ENCODE data around the gene C5orf47. TPM values are rescaled to one million over a fixed set of nuclear protein-coding genes. Genes with fewer than 3 reads are reported as not detected.

The C5orf47 gene
- total RNA-seq, 1 experiment from 2014 or later: 0.18 TPM

DNA sequence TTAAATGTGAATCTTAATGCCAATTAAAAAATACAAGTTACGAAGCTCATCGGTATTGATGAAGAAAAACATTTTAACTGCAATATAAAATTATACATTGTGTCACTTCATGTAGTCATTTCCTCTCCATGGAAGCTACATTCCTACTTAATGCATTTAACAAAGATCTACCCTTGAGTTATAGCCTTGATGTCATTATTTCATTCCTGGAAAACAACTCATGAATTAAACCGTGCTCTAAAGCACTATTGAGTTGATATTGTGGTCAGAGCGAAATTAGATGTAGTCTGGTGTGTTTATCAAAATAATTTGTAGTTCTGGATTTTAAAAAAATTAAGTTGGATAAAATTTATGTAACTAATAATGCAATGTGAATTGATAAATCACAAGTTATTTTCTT, 11.1 kb downstream of the C5orf47 start:
- no peaks in the 10 kb centered on the region for H3K36me3 Mint-ChIP-seq (ENCODE audit: insufficient read depth, unreplicated experiment)
- no TSS peak for BruUV-seq (replicated peaks)
- no peak for TF ChIP-seq CTCF (IDR thresholded peaks at IDR 0.05; ENCODE audit: insufficient read depth in 1 of 2, low read depth in 1 of 2, low read length in 1 of 2, severe bottlenecking in 1 of 2, unreplicated experiment in 1 of 2)
- Histone ChIP-seq H3K4me1 (no peaks in the 10 kb centered on the region), H3K9me3 (no peaks in the 10 kb centered on the region; the same call in 1 of the 2 replicates), H3K36me3 (ENCODE audit: control insufficient read depth, insufficient read depth, low read length) (no peaks in the 10 kb centered on the region), H3K4me3 (ENCODE audit: low read depth, low read length) (no peak overlapping the region), H3K27me3 (replicated peaks; ENCODE audit: control insufficient read depth, insufficient read depth, low read length) (no peaks in the 10 kb centered on the region)
- H3K4me1 Mint-ChIP-seq (ENCODE audit: low read depth, unreplicated experiment): no peaks in the 10 kb centered on the region
- no peaks in the 10 kb centered on the region for H3K9me3 Mint-ChIP-seq (ENCODE audit: unreplicated experiment)
- no peak overlapping the region for H3K4me3 Mint-ChIP-seq (ENCODE audit: unreplicated experiment)
- H3K27me3 Mint-ChIP-seq (ENCODE audit: insufficient read depth, unreplicated experiment): peaks cover 26% of the 10 kb centered on the region
- intact Hi-C loops (cut with micrococcal nuclease; ENCODE audit: unreplicated experiment): no loop called here
- CTCF ChIA-PET: no interaction called here
- POLR2A ChIA-PET: no interaction called here
- H3K27ac Mint-ChIP-seq (ENCODE audit: unreplicated experiment): no peak overlapping the region
- DNase-seq: no peak

DNA sequence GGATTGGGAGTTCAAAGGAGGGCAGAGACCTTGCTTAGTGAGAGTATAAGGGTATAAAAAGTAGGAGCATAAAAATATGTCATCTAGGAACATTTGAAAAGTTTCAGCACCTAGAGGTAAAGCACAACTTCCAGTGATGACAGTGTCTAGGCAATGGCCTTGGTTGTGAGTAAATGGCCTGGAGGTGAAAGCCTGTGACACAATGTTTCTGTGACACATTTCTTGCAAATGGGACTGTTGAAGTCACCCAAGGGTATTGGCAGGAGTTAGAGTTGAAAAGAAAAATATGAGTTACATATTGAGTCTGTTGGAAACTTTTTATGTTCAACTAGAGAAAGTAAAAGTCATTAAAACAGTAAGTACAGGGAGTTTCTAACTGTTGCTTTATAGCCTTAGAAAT, 14.8 kb downstream of the C5orf47 start:
- Histone ChIP-seq H3K4me3 (ENCODE audit: low read depth, low read length) (no peak overlapping the region), H3K27me3 (replicated peaks; ENCODE audit: control insufficient read depth, insufficient read depth, low read length) (no peaks in the 10 kb centered on the region), H3K9me3 (no peaks in the 10 kb centered on the region; the same call in 1 of the 2 replicates), H3K4me1 (no peaks in the 10 kb centered on the region), H3K36me3 (ENCODE audit: control insufficient read depth, insufficient read depth, low read length) (no peaks in the 10 kb centered on the region)
- DNase-seq: no peak
- peaks cover 13% of the 10 kb centered on the region for H3K27me3 Mint-ChIP-seq (ENCODE audit: insufficient read depth, unreplicated experiment)
- no peak for TF ChIP-seq CTCF (IDR thresholded peaks at IDR 0.05; ENCODE audit: insufficient read depth in 1 of 2, low read depth in 1 of 2, low read length in 1 of 2, severe bottlenecking in 1 of 2, unreplicated experiment in 1 of 2)
- no peaks in the 10 kb centered on the region for H3K4me1 Mint-ChIP-seq (ENCODE audit: low read depth, unreplicated experiment)
- H3K9me3 Mint-ChIP-seq (ENCODE audit: unreplicated experiment): no peaks in the 10 kb centered on the region
- H3K27ac Mint-ChIP-seq (ENCODE audit: unreplicated experiment): no peak overlapping the region
- H3K4me3 Mint-ChIP-seq (ENCODE audit: unreplicated experiment): no peak overlapping the region
- POLR2A ChIA-PET: no interaction called here
- BruUV-seq (replicated peaks): no TSS peak
- no peaks in the 10 kb centered on the region for H3K36me3 Mint-ChIP-seq (ENCODE audit: insufficient read depth, unreplicated experiment)
- intact Hi-C loops (cut with micrococcal nuclease; ENCODE audit: unreplicated experiment): no loop called here
- CTCF ChIA-PET: no interaction called here

- ChIA-PET CTCF (interaction anchor here (0.6 kb wide), 1 partner anchor 309 kb away, joined by 3 read pairs; no protein-coding TSS in a partner anchor), POLR2A (no interaction called here)
- no peak for TF ChIP-seq CTCF (IDR thresholded peaks at IDR 0.05; ENCODE audit: insufficient read depth in 1 of 2, low read depth in 1 of 2, low read length in 1 of 2, severe bottlenecking in 1 of 2, unreplicated experiment in 1 of 2)
- Histone ChIP-seq H3K27me3 (replicated peaks; ENCODE audit: control insufficient read depth, insufficient read depth, low read length) (no peaks in the 10 kb centered on the region), H3K36me3 (ENCODE audit: control insufficient read depth, insufficient read depth, low read length) (no peaks in the 10 kb centered on the region), H3K9me3 (no peaks in the 10 kb centered on the region), H3K4me3 (ENCODE audit: low read depth, low read length) (no peak overlapping the region), H3K4me1 (no peaks in the 10 kb centered on the region)
- Mint-ChIP-seq H3K36me3 (ENCODE audit: insufficient read depth, unreplicated experiment) (no peaks in the 10 kb centered on the region), H3K27me3 (ENCODE audit: insufficient read depth, unreplicated experiment) (peaks cover 13% of the 10 kb centered on the region), H3K9me3 (ENCODE audit: unreplicated experiment) (no peaks in the 10 kb centered on the region), H3K4me3 (ENCODE audit: unreplicated experiment) (no peak overlapping the region), H3K4me1 (ENCODE audit: low read depth, unreplicated experiment) (no peaks in the 10 kb centered on the region), H3K27ac (ENCODE audit: unreplicated experiment) (no peak overlapping the region)
- no peak for DNase-seq
- intact Hi-C loops (cut with micrococcal nuclease; ENCODE audit: unreplicated experiment): no loop called here
- no TSS peak for BruUV-seq (replicated peaks)
Observed at GRCh38 chr5:174008922-174009321, 20.0 kb downstream of the C5orf47 start.
